Vagina (tissue), 2 donors: ENCODE measurements around the gene ZBTB7C.

Experiments used
- POLR2A ChIP-seq, 2 donors: fragments of 450-650 bp; IDR thresholded peaks; one replicate each; pipeline ENCODE4 v1.6.1; 2017; ENCODE audit warnings: antibody characterized with exemption in 2 of 2, mild to moderate bottlenecking in 2 of 2, moderate library complexity in 2 of 2
- POLR2AphosphoS5 ChIP-seq, 2 donors: sonication (generic); formaldehyde crosslinking; IDR thresholded peaks; one replicate each; pipeline ENCODE4 v1.9.0; 2017; ENCODE audit warnings: antibody characterized with exemption in 2 of 2, mild to moderate bottlenecking in 2 of 2, low read depth in 1 of 2; ENCODE audit not compliant: insufficient read depth in 1 of 2
- TF ChIP-seq, protein P1 (sequence below), 3 experiments: fragments of 450-650 bp in 2 of 3; fragments of 200-600 bp in 1 of 3; sonication (generic) in 1 of 3; IDR thresholded peaks; one replicate each; pipeline ENCODE4 v1.5.1; 2017 to 2019; ENCODE audit warnings: antibody characterized with exemption in 3 of 3, mild to moderate bottlenecking in 2 of 3, moderate library complexity in 2 of 3

DNA sequence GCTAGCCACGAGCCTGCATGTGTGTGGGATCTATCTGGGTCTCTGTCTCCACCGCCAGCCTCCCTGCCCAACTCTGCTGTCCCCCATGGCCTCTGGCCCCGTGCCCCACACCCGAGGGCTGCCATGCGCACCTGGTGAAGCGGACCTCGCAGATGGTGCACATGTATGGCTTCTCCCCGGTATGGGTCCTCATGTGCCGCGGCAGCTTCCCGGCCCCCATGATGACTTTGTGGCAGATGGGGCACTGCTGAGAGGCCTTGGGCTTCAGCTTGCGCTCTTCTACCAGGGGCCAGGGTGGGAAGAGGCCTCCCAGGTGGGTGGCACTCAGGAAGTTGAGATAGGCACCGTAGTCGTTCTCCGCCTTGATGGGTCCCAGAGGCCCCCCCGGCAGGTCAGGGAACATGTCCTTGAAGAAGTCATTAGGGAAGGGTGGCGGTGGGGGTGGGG lies 369.4 kb downstream of the ZBTB7C start:
- TF ChIP-seq, protein P1, sequence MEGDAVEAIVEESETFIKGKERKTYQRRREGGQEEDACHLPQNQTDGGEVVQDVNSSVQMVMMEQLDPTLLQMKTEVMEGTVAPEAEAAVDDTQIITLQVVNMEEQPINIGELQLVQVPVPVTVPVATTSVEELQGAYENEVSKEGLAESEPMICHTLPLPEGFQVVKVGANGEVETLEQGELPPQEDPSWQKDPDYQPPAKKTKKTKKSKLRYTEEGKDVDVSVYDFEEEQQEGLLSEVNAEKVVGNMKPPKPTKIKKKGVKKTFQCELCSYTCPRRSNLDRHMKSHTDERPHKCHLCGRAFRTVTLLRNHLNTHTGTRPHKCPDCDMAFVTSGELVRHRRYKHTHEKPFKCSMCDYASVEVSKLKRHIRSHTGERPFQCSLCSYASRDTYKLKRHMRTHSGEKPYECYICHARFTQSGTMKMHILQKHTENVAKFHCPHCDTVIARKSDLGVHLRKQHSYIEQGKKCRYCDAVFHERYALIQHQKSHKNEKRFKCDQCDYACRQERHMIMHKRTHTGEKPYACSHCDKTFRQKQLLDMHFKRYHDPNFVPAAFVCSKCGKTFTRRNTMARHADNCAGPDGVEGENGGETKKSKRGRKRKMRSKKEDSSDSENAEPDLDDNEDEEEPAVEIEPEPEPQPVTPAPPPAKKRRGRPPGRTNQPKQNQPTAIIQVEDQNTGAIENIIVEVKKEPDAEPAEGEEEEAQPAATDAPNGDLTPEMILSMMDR (IDR thresholded peaks at IDR 0.05): no peak
- TF ChIP-seq POLR2A (IDR thresholded peaks at IDR 0.05) (no peak), POLR2AphosphoS5 (IDR thresholded peaks at IDR 0.05; ENCODE audit: insufficient read depth in 1 of 2, low read depth in 1 of 2) (no peak)
